Measurements from ENCODE around the gene PLEKHG1. TPM values are rescaled to one million over a fixed set of nuclear protein-coding genes. Genes with fewer than 3 reads are reported as not detected.

Gene PLEKHG1
- total and polyA plus RNA-seq, 3 donors from 2014 or later = 16.1 to 130 (median 104) TPM

DNA sequence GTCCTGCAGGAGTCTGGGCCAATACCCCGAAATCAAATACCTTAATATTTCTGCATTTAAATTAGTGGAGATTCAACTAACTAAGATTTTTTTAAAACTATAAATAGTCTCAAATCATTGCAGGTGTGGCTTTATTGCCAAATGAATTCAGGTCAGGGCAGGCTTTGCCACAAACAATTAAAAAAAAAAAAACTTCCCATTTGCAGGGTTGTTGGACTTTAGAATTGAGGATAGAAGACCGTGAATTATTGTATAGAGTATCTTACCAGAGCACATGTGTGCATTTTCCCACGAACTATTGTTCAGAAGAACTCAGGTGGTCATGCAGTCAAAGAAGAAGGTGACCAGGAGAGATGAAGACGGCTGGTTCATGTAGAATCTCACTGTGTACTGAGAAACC lies 6.6 kb upstream of the PLEKHG1 start:
- intact Hi-C loops (cut with DNase I; ENCODE audit: low total_unique reads) = no loop called here
- H3K4me1 ChIP-seq = no peaks in the 10 kb centered on the region
- TF ChIP-seq, protein P1, sequence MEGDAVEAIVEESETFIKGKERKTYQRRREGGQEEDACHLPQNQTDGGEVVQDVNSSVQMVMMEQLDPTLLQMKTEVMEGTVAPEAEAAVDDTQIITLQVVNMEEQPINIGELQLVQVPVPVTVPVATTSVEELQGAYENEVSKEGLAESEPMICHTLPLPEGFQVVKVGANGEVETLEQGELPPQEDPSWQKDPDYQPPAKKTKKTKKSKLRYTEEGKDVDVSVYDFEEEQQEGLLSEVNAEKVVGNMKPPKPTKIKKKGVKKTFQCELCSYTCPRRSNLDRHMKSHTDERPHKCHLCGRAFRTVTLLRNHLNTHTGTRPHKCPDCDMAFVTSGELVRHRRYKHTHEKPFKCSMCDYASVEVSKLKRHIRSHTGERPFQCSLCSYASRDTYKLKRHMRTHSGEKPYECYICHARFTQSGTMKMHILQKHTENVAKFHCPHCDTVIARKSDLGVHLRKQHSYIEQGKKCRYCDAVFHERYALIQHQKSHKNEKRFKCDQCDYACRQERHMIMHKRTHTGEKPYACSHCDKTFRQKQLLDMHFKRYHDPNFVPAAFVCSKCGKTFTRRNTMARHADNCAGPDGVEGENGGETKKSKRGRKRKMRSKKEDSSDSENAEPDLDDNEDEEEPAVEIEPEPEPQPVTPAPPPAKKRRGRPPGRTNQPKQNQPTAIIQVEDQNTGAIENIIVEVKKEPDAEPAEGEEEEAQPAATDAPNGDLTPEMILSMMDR (IDR thresholded peaks at IDR 0.05) = no peak
- no peak for TF ChIP-seq POLR2A (IDR thresholded peaks at IDR 0.05)
- H3K36me3 ChIP-seq (ENCODE audit: low read depth, missing control alignments) = no peaks in the 10 kb centered on the region
- no peak overlapping the region for H3K27ac ChIP-seq
- DNase-seq = no peak
- H3K4me3 ChIP-seq = no peak overlapping the region
- H3K9me3 ChIP-seq = no peaks in the 10 kb centered on the region
- 92 to 95% methylated on average over 4 of the region's 4 CpGs for WGBS, 2 donors
- H3K27me3 ChIP-seq = no peaks in the 10 kb centered on the region

DNA sequence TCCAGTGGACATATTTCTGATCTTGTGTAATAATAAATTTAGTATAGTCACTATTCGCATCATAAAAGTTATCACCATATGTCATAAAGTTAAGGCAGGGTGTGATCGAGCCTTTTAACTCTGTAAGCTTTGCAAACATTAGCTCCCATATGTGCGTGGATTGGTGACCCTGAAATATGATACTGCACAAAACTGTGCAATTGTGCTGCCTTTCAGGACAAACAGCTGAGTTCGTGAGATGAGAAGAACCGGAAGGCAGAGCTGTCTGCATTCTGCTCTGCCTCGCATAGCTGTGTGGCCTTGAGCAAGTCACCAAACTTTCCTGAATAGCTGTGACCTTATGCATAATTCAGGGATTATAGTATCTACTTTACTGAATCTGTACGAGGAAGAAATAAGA lies 3.2 kb upstream of the PLEKHG1 start:
- WGBS, 2 donors = 69 to 73% methylated on average over 7 of the region's 7 CpGs

DNA sequence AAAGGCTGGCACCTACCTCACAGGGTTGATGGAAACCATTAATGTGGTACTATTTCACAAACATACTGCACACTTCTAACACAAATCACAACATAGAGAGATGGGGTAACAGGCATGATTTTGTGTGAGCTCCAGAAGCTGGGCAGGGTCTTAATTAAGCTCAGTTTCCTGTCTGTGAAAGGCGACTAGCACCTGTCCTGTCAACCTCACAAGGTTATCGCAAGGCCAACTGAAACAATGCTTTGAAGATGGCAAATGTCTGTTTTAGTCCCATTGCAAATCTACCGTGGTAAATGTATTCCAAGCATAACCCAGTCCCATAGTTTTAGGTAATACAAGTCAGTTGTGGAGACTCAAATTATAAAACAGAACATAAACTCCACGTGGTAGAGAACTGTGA lies 1.3 kb upstream of the PLEKHG1 start:
- WGBS, 2 donors = 68 to 79% methylated on average over 4 of the region's 4 CpGs
- DNase-seq = no peak
- Histone ChIP-seq H3K36me3 (ENCODE audit: low read depth, missing control alignments) (no peaks in the 10 kb centered on the region), H3K4me3 (no peak overlapping the region), H3K27ac (no peak overlapping the region), H3K27me3 (no peaks in the 10 kb centered on the region), H3K9me3 (no peaks in the 10 kb centered on the region), H3K4me1 (no peaks in the 10 kb centered on the region)
- intact Hi-C loops (cut with DNase I; ENCODE audit: low total_unique reads) = no loop called here
- no peak for TF ChIP-seq POLR2A (IDR thresholded peaks at IDR 0.05)
- TF ChIP-seq, protein P1 (IDR thresholded peaks at IDR 0.05) = no peak

More for the DNA sequence above, 3.2 kb upstream of the PLEKHG1 start:
- Histone ChIP-seq H3K27ac (no peak overlapping the region), H3K36me3 (ENCODE audit: low read depth, missing control alignments) (no peaks in the 10 kb centered on the region), H3K4me1 (no peaks in the 10 kb centered on the region), H3K9me3 (no peaks in the 10 kb centered on the region), H3K4me3 (no peak overlapping the region), H3K27me3 (no peaks in the 10 kb centered on the region)
- intact Hi-C loops (cut with DNase I; ENCODE audit: low total_unique reads) = no loop called here
- no peak for TF ChIP-seq POLR2A (IDR thresholded peaks at IDR 0.05)
- TF ChIP-seq, protein P1 (IDR thresholded peaks at IDR 0.05) = no peak
- DNase-seq = no peak

DNA sequence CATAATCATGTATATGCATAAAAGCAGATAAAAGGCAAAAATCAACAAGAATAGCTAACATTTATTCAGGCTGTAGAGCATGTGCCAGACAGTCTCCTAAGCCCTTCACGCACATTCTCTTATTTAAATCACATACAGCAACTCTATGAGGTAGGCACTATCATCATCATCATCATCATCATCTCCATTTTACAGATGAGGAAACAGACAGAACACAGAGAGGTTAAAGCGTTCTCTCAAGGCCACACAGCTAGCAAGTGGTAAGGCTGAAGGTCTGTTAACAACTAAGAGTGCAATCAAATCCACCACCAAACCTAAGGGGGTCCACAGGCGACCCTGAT lies 857 bp upstream of the PLEKHG1 start:
- no peak overlapping the region for H3K4me3 ChIP-seq
- H3K27ac ChIP-seq = no peak overlapping the region
- intact Hi-C loops (cut with DNase I; ENCODE audit: low total_unique reads) = no loop called here

DNA sequence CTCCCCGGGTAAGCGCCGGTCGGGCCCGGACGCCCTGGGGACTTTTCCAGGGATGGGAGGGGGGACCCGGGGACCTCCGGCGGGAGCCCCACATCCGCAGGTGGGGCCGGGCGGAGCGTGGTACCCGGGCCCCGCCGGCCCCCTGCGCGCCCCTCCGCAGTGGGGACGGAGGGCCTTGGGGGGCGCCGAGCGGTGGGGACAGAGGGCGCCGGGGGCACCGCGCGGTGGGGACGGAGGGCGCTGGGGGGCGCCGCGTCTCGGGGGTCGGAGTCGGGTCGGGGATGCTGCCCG lies 270 bp downstream of the PLEKHG1 start:
- no peak for TF ChIP-seq POLR2A (IDR thresholded peaks at IDR 0.05)
- TF ChIP-seq, protein P1 (IDR thresholded peaks at IDR 0.05) = no peak
- H3K9me3 ChIP-seq = no peaks in the 10 kb centered on the region
- intact Hi-C loops (cut with DNase I; ENCODE audit: low total_unique reads) = no loop called here
- no peak for DNase-seq
- H3K4me1 ChIP-seq = no peaks in the 10 kb centered on the region
- H3K27me3 ChIP-seq = no peaks in the 10 kb centered on the region
- H3K36me3 ChIP-seq (ENCODE audit: low read depth, missing control alignments) = no peaks in the 10 kb centered on the region
- 0 to 1% methylated on average over 1 to 12 of the region's 38 CpGs for WGBS, 2 donors
- H3K27ac ChIP-seq = peak overlapping the region; percentile 81 to 82
- H3K4me3 ChIP-seq = peak overlapping the region; percentile 69 to 81

More for the DNA sequence above, 857 bp upstream of the PLEKHG1 start:
- TF ChIP-seq POLR2A (IDR thresholded peaks at IDR 0.05) = no peak
- TF ChIP-seq, protein P1 (IDR thresholded peaks at IDR 0.05) = no peak
- no peaks in the 10 kb centered on the region for H3K4me1 ChIP-seq
- no peaks in the 10 kb centered on the region for H3K9me3 ChIP-seq
- no peak for DNase-seq
- H3K27me3 ChIP-seq = no peaks in the 10 kb centered on the region
- no peaks in the 10 kb centered on the region for H3K36me3 ChIP-seq (ENCODE audit: low read depth, missing control alignments)
- 49 to 69% methylated on average over 3 of the region's 3 CpGs for WGBS, 2 donors

Data from testis (tissue), 3 donors.